ENCODE data around the gene PBXIP1.

Gene PBXIP1

DNA sequence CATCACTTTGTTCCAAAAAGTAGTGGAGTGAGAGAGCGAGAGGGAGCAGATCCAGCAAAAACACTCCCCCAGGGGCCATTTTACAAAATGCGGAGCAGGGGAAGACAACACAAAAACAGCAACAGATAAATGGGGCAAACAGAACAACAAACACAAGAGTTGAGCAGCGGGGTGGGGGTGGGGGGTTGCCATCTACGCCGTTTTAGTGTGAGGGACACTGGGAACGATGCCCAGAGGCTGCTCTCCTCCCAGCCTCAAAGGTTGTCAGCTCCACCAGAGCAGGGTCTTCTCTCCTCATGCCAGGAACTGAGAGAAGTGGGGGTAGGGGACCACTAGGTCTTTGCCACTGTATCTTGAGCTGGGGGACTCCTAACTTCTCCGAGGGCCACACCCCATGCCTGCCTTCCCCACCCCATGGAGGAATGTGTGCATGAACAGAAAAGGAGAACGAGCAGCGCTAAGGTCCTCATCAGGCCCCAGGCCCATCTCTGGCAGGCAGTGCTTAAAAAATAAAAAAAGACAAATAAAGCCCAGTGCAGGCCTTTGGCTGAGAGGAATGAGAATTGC is 1.3 kb upstream of the PBXIP1 start:
- no peak for DNase-seq (ENCODE audit: low read depth, low spot score)

GRCh38 chr1:154956544-154956941 is 644 bp upstream of the PBXIP1 start:
- DNase-seq (ENCODE audit: low read depth, low spot score): no peak

DNA sequence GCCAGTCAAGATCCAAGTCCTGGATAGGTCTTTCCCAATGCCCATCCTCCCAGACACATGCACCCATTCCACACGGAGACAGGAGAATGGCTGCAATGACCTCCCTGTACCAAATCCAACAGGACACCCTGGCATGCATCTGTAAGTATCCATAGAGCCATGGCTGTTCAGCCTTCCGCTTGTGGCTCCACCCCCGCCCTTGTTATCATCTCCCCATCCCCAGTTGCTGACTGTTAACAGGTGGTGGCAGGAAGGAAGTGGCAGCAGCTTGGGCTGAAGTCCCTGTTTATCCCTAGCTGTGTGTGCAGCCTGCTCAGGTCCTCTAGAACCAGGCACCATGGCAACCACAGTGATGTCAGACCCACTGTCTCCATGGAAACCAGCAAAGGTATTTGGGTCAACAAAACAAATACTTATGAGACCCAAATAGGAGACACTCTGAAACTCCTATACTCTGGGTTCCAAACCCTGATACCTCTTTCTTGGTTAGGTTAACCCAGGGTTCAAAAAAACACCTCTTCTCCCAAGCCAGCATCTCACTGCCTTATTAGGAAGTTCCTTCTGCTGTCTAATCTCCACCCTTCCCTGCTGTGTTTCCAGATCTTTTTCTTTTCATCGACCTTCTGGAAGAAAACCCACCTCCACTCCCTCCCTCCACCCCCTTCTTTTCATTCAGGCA is 721 bp downstream of the PBXIP1 start:
- no peak for DNase-seq (ENCODE audit: low read depth, low spot score)

- DNase-seq (ENCODE audit: low read depth, low spot score): no peak
Observed at GRCh38 chr1:154954541-154954940, 1.4 kb downstream of the PBXIP1 start.

DNA sequence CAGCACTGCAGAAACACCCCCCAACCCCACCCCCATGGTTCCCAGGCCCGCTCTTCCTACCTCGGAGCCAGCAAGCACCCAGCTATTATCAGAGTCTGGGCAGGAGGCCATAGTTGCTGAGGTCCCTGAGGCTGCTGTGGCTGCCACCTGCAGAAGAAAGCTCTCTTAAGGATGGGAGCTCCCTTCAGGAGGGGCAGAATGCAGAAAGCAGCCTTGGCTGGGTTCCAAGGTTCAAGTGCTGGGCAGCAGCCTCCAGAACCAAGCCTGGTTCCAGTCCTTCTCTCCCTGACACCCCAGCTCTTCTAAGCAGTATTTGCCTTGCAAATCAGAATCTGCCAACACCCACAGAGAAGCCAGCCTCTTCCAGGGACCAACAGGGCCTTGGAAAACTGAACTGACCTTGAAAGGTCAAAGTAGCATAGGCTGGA is 2.3 kb downstream of the PBXIP1 start:
- DNase-seq (ENCODE audit: low read depth, low spot score): no peak

DNA sequence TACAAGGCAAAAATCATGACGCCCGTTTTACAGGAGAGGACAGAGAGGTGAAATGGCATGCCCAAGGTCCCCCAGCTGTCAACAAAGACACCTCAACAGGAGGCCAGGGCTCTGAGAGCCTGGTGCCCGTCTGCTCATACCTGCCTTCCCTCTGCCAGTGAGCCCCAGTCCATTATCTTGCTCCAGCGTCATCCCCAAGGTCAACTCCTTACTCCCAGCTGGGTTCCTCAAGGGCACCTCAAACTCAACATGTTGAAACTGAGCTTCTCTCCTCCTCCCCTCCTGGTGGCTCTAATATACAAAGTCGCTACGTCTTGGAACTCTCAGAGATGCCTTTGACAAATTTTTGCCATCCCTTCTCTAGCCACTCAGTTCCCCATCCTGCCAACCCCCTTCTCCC is 3.2 kb downstream of the PBXIP1 start:
- no peak for DNase-seq (ENCODE audit: low read depth, low spot score)

- no peak for DNase-seq (ENCODE audit: low read depth, low spot score)
Observed at GRCh38 chr1:154951901-154952657, 3.8 kb downstream of the PBXIP1 start.

DNA sequence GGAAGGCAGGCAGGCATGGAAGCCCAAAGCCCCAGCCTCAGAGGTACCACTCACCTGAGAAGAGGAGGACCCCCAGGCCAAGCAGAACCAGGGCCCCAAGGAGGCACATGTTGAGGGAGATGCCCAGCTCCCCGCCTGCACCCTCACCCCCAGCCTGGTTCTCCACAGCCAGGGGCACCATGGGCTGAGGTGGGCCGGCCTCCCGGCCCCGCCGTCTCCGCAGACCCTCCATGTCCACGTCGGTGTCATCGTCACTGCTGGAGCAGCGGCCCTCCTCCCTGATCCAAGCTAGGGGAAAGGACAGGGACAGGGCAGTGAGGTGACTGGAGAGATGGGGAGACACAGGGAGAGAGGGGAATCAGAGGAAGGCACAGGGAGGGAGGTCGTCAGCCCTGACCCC is 7.8 kb downstream of the PBXIP1 start:
- no peak for DNase-seq (ENCODE audit: low read depth, low spot score)

- DNase-seq (ENCODE audit: low read depth, low spot score): no peak
Observed at GRCh38 chr1:154945962-154946850, 9.7 kb downstream of the PBXIP1 start.

- DNase-seq (ENCODE audit: low read depth, low spot score): no peak
Observed at GRCh38 chr1:154945160-154945961, 10.5 kb downstream of the PBXIP1 start.

GRCh38 chr1:154944401-154945159 is 11.3 kb downstream of the PBXIP1 start:
- DNase-seq (ENCODE audit: low read depth, low spot score): no peak

DNA sequence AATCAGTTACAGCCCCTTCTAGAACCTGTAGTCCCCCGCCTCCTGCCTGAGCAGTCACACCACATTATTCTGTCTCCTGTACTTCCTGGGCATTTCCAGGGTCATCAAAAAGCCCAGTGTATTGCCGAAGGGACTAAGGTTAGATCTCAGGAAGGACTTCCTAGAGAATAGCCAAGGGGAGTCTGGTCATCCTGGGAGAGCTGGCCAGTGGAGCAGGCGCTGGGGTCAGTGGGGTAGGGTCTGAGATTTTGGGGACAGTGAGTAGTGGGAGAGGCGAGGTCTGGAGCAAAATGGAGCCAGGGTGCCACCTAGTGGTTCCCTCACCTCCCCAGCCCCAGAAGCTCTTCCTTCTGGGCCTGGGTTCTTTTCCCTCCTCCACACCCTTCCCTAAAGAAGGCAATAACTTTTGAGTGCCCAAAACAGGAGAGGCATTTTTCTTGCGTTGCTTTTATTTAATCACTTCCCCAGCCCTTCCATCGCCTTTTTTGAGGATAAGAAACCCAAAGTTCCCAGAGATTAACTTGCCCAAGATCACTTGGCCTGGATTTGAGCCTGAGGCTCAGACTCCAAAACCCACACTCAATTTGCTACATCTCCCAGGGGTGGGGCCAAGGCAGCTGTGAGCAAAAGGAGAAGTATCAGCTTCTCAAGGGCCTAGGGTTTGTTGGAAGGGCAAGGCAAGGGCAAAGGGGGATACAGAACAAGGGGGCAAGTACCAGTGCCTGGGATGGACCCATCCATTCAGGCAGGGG is 12.1 kb downstream of the PBXIP1 start:
- DNase-seq (ENCODE audit: low read depth, low spot score): no peak

GRCh38 chr1:154941333-154942013 is 14.4 kb downstream of the PBXIP1 start:
- no peak for DNase-seq (ENCODE audit: low read depth, low spot score)

DNA sequence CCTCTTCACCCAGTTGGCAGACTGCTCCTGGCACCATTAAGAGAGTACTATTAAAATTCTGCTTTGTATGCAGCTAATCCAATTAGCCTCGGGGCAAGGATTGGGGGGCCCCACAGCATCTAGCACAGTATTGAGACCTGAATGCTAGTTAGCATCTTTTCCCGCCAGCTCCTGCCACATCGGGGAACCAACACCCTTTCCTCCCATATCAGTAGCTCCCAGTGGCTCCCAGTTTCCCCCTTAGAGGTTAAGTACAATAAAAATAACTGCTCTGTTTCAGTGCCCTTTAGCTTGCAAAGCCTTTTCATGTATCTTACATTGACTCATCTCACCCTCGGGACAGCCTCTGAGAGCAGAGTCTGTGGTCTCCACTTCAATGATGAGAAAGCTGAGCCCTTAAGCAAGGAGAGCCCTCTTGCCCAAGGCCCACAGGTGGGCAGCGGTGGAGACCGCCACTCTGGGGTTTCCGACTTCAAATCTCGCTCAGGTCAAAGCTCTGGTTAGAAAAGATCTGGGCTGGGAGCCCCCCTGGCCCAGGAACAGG is 15.2 kb downstream of the PBXIP1 start:
- DNase-seq (ENCODE audit: low read depth, low spot score): no peak

DNA sequence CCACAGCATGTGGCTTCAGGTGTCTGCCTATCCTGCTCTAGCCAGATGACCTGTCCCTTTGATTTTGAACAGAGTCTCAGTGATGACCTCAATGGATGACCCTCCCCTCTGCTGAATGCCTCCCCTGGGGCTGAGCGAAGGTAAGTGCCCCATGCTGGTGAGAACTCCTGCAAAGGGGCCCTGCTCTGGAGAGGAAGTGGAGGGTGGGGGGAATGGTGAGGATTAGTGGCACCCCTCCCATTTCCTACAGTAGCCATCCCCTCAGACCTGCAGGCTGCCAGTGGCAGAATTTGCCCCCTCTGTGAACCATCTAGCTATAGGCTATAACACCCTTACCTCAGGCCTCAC is 15.7 kb downstream of the PBXIP1 start:
- no peak for DNase-seq (ENCODE audit: low read depth, low spot score)

- no peak for DNase-seq (ENCODE audit: low read depth, low spot score)
Observed at GRCh38 chr1:154938604-154939399, 17.1 kb downstream of the PBXIP1 start.

DNA sequence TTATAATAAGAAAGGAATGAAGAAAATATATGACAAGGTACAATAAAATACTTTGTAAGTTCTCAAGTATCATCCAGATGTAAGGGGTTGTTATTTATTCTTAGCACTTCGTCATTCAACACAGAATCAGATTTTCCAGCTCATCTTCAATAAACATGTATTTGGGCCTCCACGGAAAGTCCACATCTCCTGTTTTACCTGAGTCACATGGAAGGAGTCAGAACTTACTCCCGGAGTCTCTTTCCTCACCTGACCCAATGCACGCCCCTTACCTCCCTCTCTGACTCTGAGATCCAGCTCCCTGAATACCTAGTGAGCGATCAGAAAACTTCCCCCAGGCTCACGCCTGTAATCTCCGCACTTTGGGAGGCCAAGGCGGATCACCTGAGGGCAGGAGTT is 17.9 kb downstream of the PBXIP1 start:
- DNase-seq (ENCODE audit: low read depth, low spot score): no peak
